Calu3 (cell line): ENCODE results near the gene MYBPH. TPM values are rescaled to one million over a fixed set of nuclear protein-coding genes. Genes with fewer than 3 reads are reported as not detected.
A peak's percentile ranks its signal among the peaks of the same experiment; 100 is the strongest.

Experiments used
- BruUV-seq: library from RNA; stranded (reverse); fragments of 400-500 nt; replicated peaks from 2 replicates; lab custom pipeline; 2021; lab: Mats Ljungman, UMichigan
- CTCF ChIA-PET: fragments of 300-600 bp; sonication (Branson Sonifier 250); formaldehyde crosslinking; loops from one replicate; lab custom pipeline; 2022; ENCODE audit warnings: antibody characterized with exemption; lab: Charles Lee
- DNase-seq: peaks from one replicate; pipeline ENCODE4 v3.0.0; 2022
- H3K27ac Mint-ChIP-seq: one replicate; pipeline ENCODE4 v1.8.0; 2022; ENCODE audit warnings: mixed read lengths; ENCODE audit not compliant: unreplicated experiment
- H3K27me3 Mint-ChIP-seq: one replicate; pipeline ENCODE4 v1.8.0; 2022; ENCODE audit warnings: mixed read lengths; ENCODE audit not compliant: unreplicated experiment
- H3K36me3 Mint-ChIP-seq: one replicate; pipeline ENCODE4 v1.8.0; 2022; ENCODE audit warnings: mild to moderate bottlenecking, moderate library complexity, mixed read lengths; ENCODE audit not compliant: insufficient read depth, unreplicated experiment
- H3K4me1 Mint-ChIP-seq: one replicate; pipeline ENCODE4 v1.8.0; 2022; ENCODE audit warnings: mild to moderate bottlenecking, low read depth, mixed read lengths; ENCODE audit not compliant: unreplicated experiment
- H3K4me3 Mint-ChIP-seq: one replicate; pipeline ENCODE4 v1.8.0; 2022; ENCODE audit warnings: mild to moderate bottlenecking, low read depth, moderate library complexity, mixed read lengths; ENCODE audit not compliant: unreplicated experiment
- H3K9me3 Mint-ChIP-seq: one replicate; pipeline ENCODE4 v1.8.0; 2022; ENCODE audit warnings: low read depth, mixed read lengths; ENCODE audit not compliant: unreplicated experiment
- intact Hi-C: fragments of 100-400 bp; cut with micrococcal nuclease; formaldehyde crosslinking; loops from one replicate; pipeline ENCODE4 v1.10.0; 2022; ENCODE audit not compliant: unreplicated experiment
- total RNA-seq: library from RNA; stranded (reverse); gene quantifications from 2 replicates; pipeline ENCODE4 v1.2.3, GENCODE V29; 2022
- TF ChIP-seq, protein P1 (sequence below): fragments of 200-600 bp; IDR thresholded peaks from one replicate; pipeline ENCODE4 v1.8.0; 2022; ENCODE audit warnings: antibody characterized with exemption; ENCODE audit not compliant: unreplicated experiment

MYBPH gene
- total RNA-seq, 1 experiment from 2014 or later = not detected

GRCh38 chr1:203137324-203137723, 38.3 kb downstream of the MYBPH start:
- no peak overlapping the region for H3K27ac Mint-ChIP-seq
- intact Hi-C loops = no loop called here
- no TSS peak for BruUV-seq
- H3K27me3 Mint-ChIP-seq = peaks cover 3% of the 10 kb centered on the region
- H3K36me3 Mint-ChIP-seq = no peaks in the 10 kb centered on the region
- TF ChIP-seq, protein P1, sequence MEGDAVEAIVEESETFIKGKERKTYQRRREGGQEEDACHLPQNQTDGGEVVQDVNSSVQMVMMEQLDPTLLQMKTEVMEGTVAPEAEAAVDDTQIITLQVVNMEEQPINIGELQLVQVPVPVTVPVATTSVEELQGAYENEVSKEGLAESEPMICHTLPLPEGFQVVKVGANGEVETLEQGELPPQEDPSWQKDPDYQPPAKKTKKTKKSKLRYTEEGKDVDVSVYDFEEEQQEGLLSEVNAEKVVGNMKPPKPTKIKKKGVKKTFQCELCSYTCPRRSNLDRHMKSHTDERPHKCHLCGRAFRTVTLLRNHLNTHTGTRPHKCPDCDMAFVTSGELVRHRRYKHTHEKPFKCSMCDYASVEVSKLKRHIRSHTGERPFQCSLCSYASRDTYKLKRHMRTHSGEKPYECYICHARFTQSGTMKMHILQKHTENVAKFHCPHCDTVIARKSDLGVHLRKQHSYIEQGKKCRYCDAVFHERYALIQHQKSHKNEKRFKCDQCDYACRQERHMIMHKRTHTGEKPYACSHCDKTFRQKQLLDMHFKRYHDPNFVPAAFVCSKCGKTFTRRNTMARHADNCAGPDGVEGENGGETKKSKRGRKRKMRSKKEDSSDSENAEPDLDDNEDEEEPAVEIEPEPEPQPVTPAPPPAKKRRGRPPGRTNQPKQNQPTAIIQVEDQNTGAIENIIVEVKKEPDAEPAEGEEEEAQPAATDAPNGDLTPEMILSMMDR = no peak
- peaks cover 12% of the 10 kb centered on the region for H3K4me1 Mint-ChIP-seq
- no peak overlapping the region for H3K4me3 Mint-ChIP-seq
- DNase-seq = no peak
- CTCF ChIA-PET = no interaction called here
- no peaks in the 10 kb centered on the region for H3K9me3 Mint-ChIP-seq

GRCh38 chr1:203136409-203137042, 39.1 kb downstream of the MYBPH start:
- no peaks in the 10 kb centered on the region for H3K9me3 Mint-ChIP-seq
- H3K27me3 Mint-ChIP-seq = no peaks in the 10 kb centered on the region
- H3K36me3 Mint-ChIP-seq = no peaks in the 10 kb centered on the region
- no peak overlapping the region for H3K4me3 Mint-ChIP-seq
- DNase-seq = peak; percentile 59
- CTCF ChIA-PET = interaction anchor here (0.6 to 1.7 kb wide), 6 partner anchors 8 to 80 kb away, joined by 3 to 6 read pairs (median 4); partner anchors contain the start of gene ADORA1
- intact Hi-C loops = no loop called here
- H3K4me1 Mint-ChIP-seq = peaks cover 12% of the 10 kb centered on the region
- no peak overlapping the region for H3K27ac Mint-ChIP-seq
- no TSS peak for BruUV-seq
- TF ChIP-seq, protein P1 = no peak

- BruUV-seq = no TSS peak
- Mint-ChIP-seq H3K27ac (no peak overlapping the region), H3K4me1 (peaks cover 12% of the 10 kb centered on the region), H3K9me3 (no peaks in the 10 kb centered on the region), H3K27me3 (no peaks in the 10 kb centered on the region), H3K4me3 (no peak overlapping the region), H3K36me3 (no peaks in the 10 kb centered on the region)
- DNase-seq = peak; percentile 42
- TF ChIP-seq, protein P1 = no peak
- intact Hi-C loops = no loop called here
- CTCF ChIA-PET = interaction anchor here (0.6 to 1.7 kb wide), 8 partner anchors 8 to 81 kb away, joined by 3 to 6 read pairs (median 3); partner anchors contain the start of gene ADORA1
Observed at GRCh38 chr1:203135636-203136305, 39.9 kb downstream of the MYBPH start.

DNA sequence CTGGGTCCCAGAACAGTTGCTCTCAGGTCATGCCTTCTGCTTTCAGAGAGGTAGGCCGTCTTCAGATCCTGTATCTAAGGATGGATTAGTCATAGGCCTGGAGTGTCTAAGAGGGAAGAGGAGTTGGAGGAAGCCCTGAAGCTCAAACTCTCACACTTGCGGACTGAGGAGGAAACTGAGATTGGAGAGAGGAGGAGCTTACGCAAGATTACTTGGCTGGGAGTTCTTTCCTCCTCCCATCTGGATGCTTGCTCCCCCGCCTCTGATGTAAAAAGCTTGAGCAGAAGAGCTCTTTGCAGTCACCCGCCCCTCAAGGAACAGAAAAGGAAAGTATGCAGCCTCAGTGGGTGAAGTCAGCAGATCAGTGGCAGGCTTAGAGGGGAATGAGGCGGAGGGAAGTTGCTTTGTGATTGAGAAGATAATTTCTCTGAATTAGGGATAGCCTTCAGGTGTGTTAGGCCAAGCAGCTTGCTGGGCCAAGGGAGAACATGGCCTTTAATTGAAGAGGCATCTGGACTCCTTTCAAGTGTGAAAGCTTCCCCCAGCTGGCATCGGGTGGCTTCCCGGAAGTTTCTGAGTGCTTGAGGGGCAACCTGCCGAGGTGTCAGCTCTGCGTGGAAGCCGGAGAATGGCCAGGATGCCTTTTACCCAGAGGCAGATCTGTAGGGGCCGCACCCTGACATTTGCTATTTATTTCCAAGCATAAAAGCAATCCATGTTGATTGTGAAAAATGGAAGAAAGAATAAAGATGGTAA, 41.5 kb downstream of the MYBPH start:
- intact Hi-C loops = no loop called here
- CTCF ChIA-PET = interaction anchor here (0.6 to 2.2 kb wide), 3 partner anchors 10 to 113 kb away, joined by 3 to 8 read pairs (median 4); no protein-coding TSS in a partner anchor
- H3K4me3 Mint-ChIP-seq = no peak overlapping the region
- H3K27me3 Mint-ChIP-seq = peaks cover 8% of the 10 kb centered on the region
- TF ChIP-seq, protein P1 = no peak
- peaks cover 22% of the 10 kb centered on the region for H3K4me1 Mint-ChIP-seq
- no peak for DNase-seq
- no peaks in the 10 kb centered on the region for H3K36me3 Mint-ChIP-seq
- no TSS peak for BruUV-seq
- no peak overlapping the region for H3K27ac Mint-ChIP-seq
- H3K9me3 Mint-ChIP-seq = no peaks in the 10 kb centered on the region
